ENCODE measurements around the gene CCDC177.

The CCDC177 gene

GRCh38 chr14:69527635-69528034 is 47.0 kb downstream of the CCDC177 start:
- no peak for DNase-seq

- DNase-seq: no peak
These were observed 48.8 kb downstream of the CCDC177 start for GRCh38 chr14:69525896-69526295.

GRCh38 chr14:69522026-69522425 is 52.6 kb downstream of the CCDC177 start:
- DNase-seq: no peak
